Sigmoid colon (tissue), 3 donors: ENCODE measurements around the gene SYAP1.

Experiments used
- CTCF ChIP-seq, 4 experiments: fragments of 450-650 bp in 3 of 4; fragments of 200-600 bp in 1 of 4; IDR thresholded peaks; one replicate each; pipeline ENCODE4 v1.5.1; 2016 to 2019; ENCODE audit warnings: antibody characterized with exemption in 4 of 4, mild to moderate bottlenecking in 3 of 4, moderate library complexity in 2 of 4
- POLR2A ChIP-seq, 2 donors: fragments of 450-650 bp; IDR thresholded peaks; one replicate each; pipeline ENCODE4 v1.6.1; 2016; ENCODE audit warnings: antibody characterized with exemption in 2 of 2, mild to moderate bottlenecking in 2 of 2, moderate library complexity in 2 of 2

GRCh38 chrX:16671005-16671404, 48.4 kb upstream of the SYAP1 start:
- TF ChIP-seq POLR2A (IDR thresholded peaks at IDR 0.05): no peak
- TF ChIP-seq CTCF (IDR thresholded peaks at IDR 0.05): no peak
